Mucosa of stomach (tissue), 1 donor: ENCODE measurements around the gene FANCC.

Source experiments
- H3K27me3 ChIP-seq: one replicate; pipeline ENCODE4 v1.7.0; 2013; ENCODE audit warnings: mild to moderate bottlenecking, low read length; ENCODE audit not compliant: control insufficient read depth, insufficient read depth
- H3K36me3 ChIP-seq: one replicate; pipeline ENCODE4 v1.7.0; 2013; ENCODE audit warnings: low read length; ENCODE audit not compliant: control insufficient read depth, insufficient read depth
- H3K4me1 ChIP-seq: one replicate; pipeline ENCODE4 v1.7.0; 2013; ENCODE audit warnings: mild to moderate bottlenecking, low read length; ENCODE audit not compliant: control insufficient read depth, insufficient read depth
- H3K4me3 ChIP-seq: one replicate; pipeline ENCODE4 v1.7.0; 2013; ENCODE audit warnings: low read length
- H3K9ac ChIP-seq: one replicate; pipeline ENCODE4 v1.7.0; 2013; ENCODE audit warnings: mild to moderate bottlenecking, low read length, moderate library complexity
- H3K9me3 ChIP-seq: one replicate; pipeline ENCODE4 v1.7.0; 2013; ENCODE audit warnings: mild to moderate bottlenecking, low read length, moderate library complexity; ENCODE audit not compliant: control insufficient read depth
- donor health status: Pancreatic carcinoma.

The FANCC gene

GRCh38 chr9:95086564-95086955, 230.9 kb downstream of the FANCC start:
- Histone ChIP-seq H3K27me3 (no peaks in the 10 kb centered on the region), H3K4me1 (peaks cover 49% of the 10 kb centered on the region), H3K9ac (no peak overlapping the region), H3K9me3 (no peaks in the 10 kb centered on the region), H3K4me3 (no peak overlapping the region), H3K36me3 (peaks cover 19% of the 10 kb centered on the region)

DNA sequence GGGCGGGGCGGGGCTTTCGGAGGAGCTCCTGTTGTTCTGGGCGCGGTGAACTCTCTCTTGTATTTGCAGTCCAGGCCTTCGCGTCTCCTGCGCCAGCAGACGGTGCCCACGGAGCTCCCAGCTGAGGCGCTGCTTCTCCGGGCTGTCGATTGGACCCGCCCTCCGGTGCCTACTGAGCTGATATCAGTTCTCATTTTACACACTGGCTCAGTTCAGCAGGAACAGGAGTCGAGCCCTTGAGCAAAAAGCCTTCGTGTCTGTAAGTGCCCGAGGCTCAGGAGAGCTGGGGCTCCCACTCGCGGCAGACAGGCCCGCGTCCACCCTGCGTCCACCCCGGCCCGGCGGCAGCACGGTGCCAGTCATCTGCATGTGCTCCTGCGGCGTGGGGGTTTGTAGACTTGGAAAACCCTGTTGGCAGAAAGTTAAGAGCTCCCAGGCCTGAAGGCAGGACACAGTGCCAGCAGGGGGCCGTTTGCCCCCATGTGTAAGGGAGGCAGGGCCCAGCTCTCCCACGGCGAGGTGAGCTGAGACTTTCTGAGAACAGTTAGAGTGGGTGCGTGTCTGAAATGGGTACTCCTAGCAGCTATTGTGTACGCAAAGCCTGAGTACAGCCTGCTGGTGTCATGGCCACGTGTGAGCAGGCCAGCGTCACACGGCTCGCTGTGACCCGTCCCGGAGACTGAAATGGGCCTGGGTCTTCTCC, 231.5 kb downstream of the FANCC start:
- Histone ChIP-seq H3K9ac (no peak overlapping the region), H3K27me3 (no peaks in the 10 kb centered on the region), H3K4me3 (no peak overlapping the region), H3K36me3 (peaks cover 19% of the 10 kb centered on the region), H3K9me3 (no peaks in the 10 kb centered on the region), H3K4me1 (peaks cover 44% of the 10 kb centered on the region)

DNA sequence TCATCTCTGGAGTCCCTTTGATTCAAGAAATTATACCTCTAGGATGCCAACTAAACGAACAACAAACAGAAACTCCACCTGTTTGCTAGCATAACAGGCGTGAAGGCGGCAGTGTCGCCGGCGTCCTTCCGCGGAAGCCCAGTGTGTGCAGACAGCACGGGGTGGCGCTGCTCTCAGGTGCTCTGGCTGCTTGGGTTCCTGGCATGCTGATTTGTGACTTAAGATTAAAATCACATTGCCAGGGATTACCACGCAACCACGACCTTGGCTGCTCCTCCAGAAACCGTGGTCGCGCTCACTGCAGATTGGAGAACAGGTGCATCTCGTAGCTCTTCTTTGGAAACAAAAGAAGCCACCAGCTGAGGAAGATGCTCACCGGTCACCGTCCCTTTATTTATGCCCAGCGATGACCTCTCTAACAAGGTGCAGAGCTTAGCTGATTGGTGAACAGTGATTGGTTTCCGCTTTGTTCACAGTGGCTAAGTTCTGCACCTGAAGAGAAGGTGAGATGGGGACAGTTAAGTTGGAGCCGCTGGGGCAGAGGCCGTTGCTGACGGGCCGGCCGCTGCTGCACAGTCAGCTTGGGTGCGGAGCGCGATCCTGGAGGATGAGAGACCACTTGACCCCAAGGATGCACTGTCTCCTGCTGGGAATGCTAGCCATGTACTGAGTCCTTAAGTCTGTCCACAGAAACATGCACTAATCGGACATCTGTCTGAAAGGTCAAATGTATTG, 232.3 kb downstream of the FANCC start:
- H3K36me3 ChIP-seq = peaks cover 19% of the 10 kb centered on the region
- H3K9ac ChIP-seq = no peak overlapping the region

DNA sequence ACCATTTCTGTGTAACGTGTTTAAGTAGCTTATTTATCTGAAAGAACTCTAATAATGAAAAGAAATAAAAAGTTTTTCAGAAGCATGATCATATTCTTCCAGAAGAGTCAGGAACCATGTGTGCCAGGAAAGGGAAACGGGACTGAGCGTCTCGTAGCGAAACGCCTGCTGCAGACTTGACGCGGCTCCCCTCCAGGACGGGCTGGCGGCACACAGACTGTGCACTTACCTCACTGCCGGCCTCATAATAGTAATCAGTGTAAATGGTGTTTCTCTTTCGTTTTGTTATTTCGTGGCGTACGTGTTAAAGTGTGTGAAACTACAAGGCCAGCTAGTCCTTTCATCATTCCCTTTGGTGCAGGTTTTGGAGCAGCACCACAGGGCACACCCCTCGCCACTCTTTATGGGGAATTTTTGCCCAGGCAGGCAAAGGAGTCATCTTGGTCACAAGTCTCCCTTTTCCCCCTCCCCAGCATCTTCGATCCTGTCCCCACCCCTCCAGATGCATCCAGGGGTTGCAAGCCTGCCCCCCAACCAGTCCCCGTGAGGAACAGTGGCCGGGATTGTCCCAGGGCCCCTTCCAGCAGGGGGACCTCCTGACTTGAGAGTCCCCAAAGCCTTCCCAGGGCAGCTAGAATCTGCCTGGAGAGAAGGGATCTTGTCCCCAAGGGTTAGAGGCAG, 233.1 kb downstream of the FANCC start:
- no peaks in the 10 kb centered on the region for H3K27me3 ChIP-seq
- no peaks in the 10 kb centered on the region for H3K9me3 ChIP-seq
- H3K4me3 ChIP-seq = no peak overlapping the region
- peaks cover 19% of the 10 kb centered on the region for H3K36me3 ChIP-seq
- H3K9ac ChIP-seq = no peak overlapping the region
- H3K4me1 ChIP-seq = peaks cover 30% of the 10 kb centered on the region

More for the DNA sequence above, 232.3 kb downstream of the FANCC start:
- Histone ChIP-seq H3K27me3 (no peaks in the 10 kb centered on the region), H3K4me1 (peaks cover 36% of the 10 kb centered on the region), H3K4me3 (no peak overlapping the region), H3K9me3 (no peaks in the 10 kb centered on the region)

GRCh38 chr9:95083086-95083768, 234.3 kb downstream of the FANCC start:
- no peaks in the 10 kb centered on the region for H3K9me3 ChIP-seq
- no peaks in the 10 kb centered on the region for H3K27me3 ChIP-seq
- H3K4me3 ChIP-seq = no peak overlapping the region
- peaks cover 38% of the 10 kb centered on the region for H3K4me1 ChIP-seq
- peaks cover 19% of the 10 kb centered on the region for H3K36me3 ChIP-seq
- H3K9ac ChIP-seq = no peak overlapping the region

DNA sequence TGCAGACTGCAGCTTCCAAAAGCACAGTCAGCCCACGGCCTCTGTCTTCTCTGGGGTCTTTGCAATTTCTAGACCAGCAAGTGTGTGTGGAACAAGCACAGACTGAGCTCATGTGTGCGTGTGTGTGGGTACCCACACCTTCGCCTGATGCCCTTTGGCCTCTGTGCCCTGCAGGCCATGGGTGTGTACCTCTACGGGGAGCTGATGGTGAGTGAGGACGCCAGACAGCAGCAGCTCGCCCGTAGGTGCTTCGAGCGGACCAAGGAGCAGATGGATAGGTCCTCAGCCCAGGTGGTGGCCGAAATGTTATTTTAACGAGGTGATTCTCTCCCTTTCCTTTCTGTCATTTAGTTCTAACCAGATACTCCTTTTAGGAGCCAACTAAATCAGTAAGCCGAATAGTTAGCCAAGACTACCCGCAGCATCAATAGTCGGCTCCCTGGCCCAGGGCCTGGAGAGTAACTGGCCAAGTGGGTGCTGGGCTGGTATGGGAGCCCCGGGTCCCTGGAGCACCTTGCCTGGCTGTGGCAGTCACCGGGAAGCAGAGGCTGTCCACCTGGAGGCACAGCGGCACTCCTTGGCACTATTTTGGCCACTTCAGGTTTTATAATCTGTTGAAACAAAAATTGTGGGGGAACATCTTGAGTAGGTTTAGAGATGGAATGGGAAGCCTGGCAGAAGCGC, 235.0 kb downstream of the FANCC start:
- Histone ChIP-seq H3K36me3 (peaks cover 19% of the 10 kb centered on the region), H3K4me1 (peaks cover 40% of the 10 kb centered on the region), H3K27me3 (no peaks in the 10 kb centered on the region), H3K9me3 (no peaks in the 10 kb centered on the region), H3K9ac (no peak overlapping the region), H3K4me3 (no peak overlapping the region)

- Histone ChIP-seq H3K4me3 (no peak overlapping the region), H3K36me3 (peaks cover 19% of the 10 kb centered on the region), H3K4me1 (peaks cover 43% of the 10 kb centered on the region), H3K27me3 (no peaks in the 10 kb centered on the region), H3K9ac (no peak overlapping the region), H3K9me3 (no peaks in the 10 kb centered on the region)
These were observed 235.5 kb downstream of the FANCC start for GRCh38 chr9:95081998-95082397.

- peaks cover 44% of the 10 kb centered on the region for H3K4me1 ChIP-seq
- no peaks in the 10 kb centered on the region for H3K9me3 ChIP-seq
- no peak overlapping the region for H3K4me3 ChIP-seq
- no peak overlapping the region for H3K9ac ChIP-seq
- H3K27me3 ChIP-seq = no peaks in the 10 kb centered on the region
- H3K36me3 ChIP-seq = peaks cover 19% of the 10 kb centered on the region
These were observed 236.4 kb downstream of the FANCC start for GRCh38 chr9:95080961-95081647.

DNA sequence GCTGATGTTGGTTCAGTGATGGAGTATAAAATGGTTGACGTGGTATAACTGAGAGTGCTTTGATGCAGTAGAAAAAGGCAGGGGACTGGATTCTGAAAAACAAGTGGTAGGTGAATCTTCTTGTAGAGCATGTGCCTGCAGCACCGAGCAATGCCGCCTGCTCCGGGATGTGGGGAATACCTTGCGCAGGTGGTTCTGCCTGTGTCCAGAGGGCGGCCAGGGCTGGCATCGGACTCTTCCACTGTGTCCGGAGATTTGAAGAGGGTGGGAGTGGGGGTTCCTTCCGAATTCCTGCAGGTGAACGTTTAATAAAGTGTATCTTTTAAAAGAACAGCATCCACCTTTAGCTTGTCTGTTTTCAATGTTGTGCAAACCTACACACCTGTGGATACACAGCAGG, 238.0 kb downstream of the FANCC start:
- peaks cover 39% of the 10 kb centered on the region for H3K4me1 ChIP-seq
- no peaks in the 10 kb centered on the region for H3K9me3 ChIP-seq
- no peaks in the 10 kb centered on the region for H3K27me3 ChIP-seq
- no peak overlapping the region for H3K4me3 ChIP-seq
- H3K9ac ChIP-seq = no peak overlapping the region
- H3K36me3 ChIP-seq = peaks cover 19% of the 10 kb centered on the region

DNA sequence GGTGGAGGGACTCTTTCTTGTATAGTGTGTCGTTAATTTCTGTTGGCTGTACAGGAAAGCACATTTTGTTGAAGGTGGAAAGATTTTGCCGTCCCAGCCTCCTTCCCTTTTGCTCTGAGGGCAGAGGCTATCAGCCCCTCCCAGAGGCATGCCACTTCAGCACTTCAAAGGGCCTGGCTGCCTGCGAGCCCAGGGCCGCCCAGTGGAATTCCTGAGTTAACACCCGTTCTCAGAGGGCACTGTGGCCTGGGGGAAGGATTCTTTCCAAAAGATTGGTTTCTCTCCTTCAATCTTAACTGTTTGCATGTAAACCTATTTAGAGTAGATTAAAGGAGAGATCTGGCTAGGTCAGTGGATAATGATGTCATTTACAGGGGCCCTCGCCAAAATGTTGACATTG, 238.6 kb downstream of the FANCC start:
- H3K4me3 ChIP-seq = no peak overlapping the region
- H3K27me3 ChIP-seq = no peaks in the 10 kb centered on the region
- no peaks in the 10 kb centered on the region for H3K9me3 ChIP-seq
- H3K4me1 ChIP-seq = peaks cover 39% of the 10 kb centered on the region
- H3K36me3 ChIP-seq = peaks cover 19% of the 10 kb centered on the region
- peak overlapping the region; percentile 24 for H3K9ac ChIP-seq

DNA sequence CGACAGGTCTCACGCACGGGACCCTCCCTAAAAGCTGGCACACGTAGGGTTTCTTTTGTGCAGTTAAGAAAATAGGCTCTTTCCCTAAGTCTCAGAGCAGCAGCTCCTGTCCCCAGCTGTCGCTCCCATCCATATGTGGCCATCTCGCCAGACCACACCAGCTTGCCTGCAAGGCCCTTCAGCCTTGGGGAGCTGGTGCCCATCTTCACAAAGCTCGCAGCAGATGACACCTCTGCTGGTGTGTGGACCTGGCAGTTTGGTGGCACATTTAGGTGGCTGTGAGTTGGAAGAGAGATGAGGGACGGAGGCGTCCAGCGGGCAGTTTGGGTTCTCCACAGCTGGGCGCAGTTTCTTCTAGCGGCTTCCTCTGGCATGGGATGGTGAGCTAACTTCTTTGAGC, 239.0 kb downstream of the FANCC start:
- H3K4me1 ChIP-seq = peaks cover 39% of the 10 kb centered on the region
- H3K36me3 ChIP-seq = peaks cover 18% of the 10 kb centered on the region
- H3K4me3 ChIP-seq = no peak overlapping the region
- H3K9me3 ChIP-seq = no peaks in the 10 kb centered on the region
- no peaks in the 10 kb centered on the region for H3K27me3 ChIP-seq
- peak overlapping the region; percentile 24 for H3K9ac ChIP-seq
